ENCODE data around the gene HOXC10. TPM values are rescaled to one million over a fixed set of nuclear protein-coding genes. Genes with fewer than 3 reads are reported as not detected.

Gene HOXC10
- total and polyA plus RNA-seq, 4 experiments from 2014 or later = not detected

GRCh38 chr12:53944907-53945847 is 39.8 kb upstream of the HOXC10 start:
- Mint-ChIP-seq H3K27me3 (peaks cover 77 to 84% of the 10 kb centered on the region in 2 donors), H3K9me3 (peaks cover 0 to 10% (median 2%) of the 10 kb centered on the region in 8 donors), H3K36me3 (no peaks in the 10 kb centered on the region), H3K27ac (peak overlapping the region in 2 of 7 donors; percentile 10 to 63), H3K4me3 (peak overlapping the region in 1 of 8 donors; percentile 29), H3K4me1 (peaks cover under 1 to 7% (median 3%) of the 10 kb centered on the region in 4 donors)
- ChIA-PET POLR2A (ENCODE audit: partially characterized antibody) (no interaction called here), CTCF (ENCODE audit: partially characterized antibody) (interaction anchor here (0.7 kb wide), 1 partner anchor 260 kb away, joined by 3 read pairs; no protein-coding TSS in a partner anchor)
- intact Hi-C loops (cut with micrococcal nuclease) = no loop called here
- no peak overlapping the region for H3K4me3 ChIP-seq (ENCODE audit: low read length in 2 of 2)
- no peak overlapping the region for H3K27ac ChIP-seq (ENCODE audit: low read depth, low read length)
- H3K27me3 ChIP-seq (ENCODE audit: insufficient read depth, low read length) = peaks cover 73% of the 10 kb centered on the region
- DNase-seq = no peak
- H3K36me3 ChIP-seq (ENCODE audit: insufficient read depth, low read length) = no peaks in the 10 kb centered on the region
- H3K9me3 ChIP-seq (ENCODE audit: control insufficient read depth in 1 of 2, low read length in 2 of 2) = no peaks in the 10 kb centered on the region
- no peaks in the 10 kb centered on the region for H3K4me1 ChIP-seq (ENCODE audit: insufficient read depth, low read length)

GRCh38 chr12:53947743-53948142 is 37.2 kb upstream of the HOXC10 start:
- no peaks in the 10 kb centered on the region for H3K9me3 ChIP-seq (ENCODE audit: control insufficient read depth in 1 of 2, low read length in 2 of 2)
- no peak for DNase-seq
- Mint-ChIP-seq H3K36me3 (no peaks in the 10 kb centered on the region), H3K4me1 (peaks cover 0 to 27% (median 12%) of the 10 kb centered on the region in 4 donors), H3K4me3 (no peak overlapping the region), H3K27me3 (peaks cover 74 to 85% of the 10 kb centered on the region in 2 donors), H3K9me3 (peaks cover 0 to 24% (median 0%) of the 10 kb centered on the region in 8 donors), H3K27ac (no peak overlapping the region)
- no peaks in the 10 kb centered on the region for H3K36me3 ChIP-seq (ENCODE audit: insufficient read depth, low read length)
- peaks cover 88% of the 10 kb centered on the region for H3K27me3 ChIP-seq (ENCODE audit: insufficient read depth, low read length)
- intact Hi-C loops (cut with micrococcal nuclease) = no loop called here
- no peak overlapping the region for H3K27ac ChIP-seq (ENCODE audit: low read depth, low read length)
- peaks cover 10% of the 10 kb centered on the region for H3K4me1 ChIP-seq (ENCODE audit: insufficient read depth, low read length)
- CTCF ChIA-PET (ENCODE audit: partially characterized antibody) = no interaction called here
- H3K4me3 ChIP-seq (ENCODE audit: low read length in 2 of 2) = no peak overlapping the region
- POLR2A ChIA-PET (ENCODE audit: partially characterized antibody) = no interaction called here

GRCh38 chr12:53948650-53949593 is 36.0 kb upstream of the HOXC10 start:
- H3K27me3 Mint-ChIP-seq = peaks cover 74 to 84% of the 10 kb centered on the region in 2 donors
- Histone ChIP-seq H3K27ac (ENCODE audit: low read depth, low read length) (no peak overlapping the region), H3K4me1 (ENCODE audit: insufficient read depth, low read length) (peaks cover 10% of the 10 kb centered on the region), H3K36me3 (ENCODE audit: insufficient read depth, low read length) (no peaks in the 10 kb centered on the region), H3K27me3 (ENCODE audit: insufficient read depth, low read length) (peaks cover 88% of the 10 kb centered on the region), H3K4me3 (ENCODE audit: low read length in 2 of 2) (no peak overlapping the region), H3K9me3 (ENCODE audit: control insufficient read depth in 1 of 2, low read length in 2 of 2) (no peaks in the 10 kb centered on the region)
- intact Hi-C loops (cut with micrococcal nuclease) = no loop called here
- DNase-seq = no peak
- ChIA-PET POLR2A (ENCODE audit: partially characterized antibody) (no interaction called here), CTCF (ENCODE audit: partially characterized antibody) (no interaction called here)
- no peak overlapping the region for H3K4me3 Mint-ChIP-seq
- peaks cover 0 to 31% (median 2%) of the 10 kb centered on the region in 8 donors for H3K9me3 Mint-ChIP-seq
- H3K4me1 Mint-ChIP-seq = peaks cover 3 to 38% (median 18%) of the 10 kb centered on the region in 4 donors
- no peaks in the 10 kb centered on the region for H3K36me3 Mint-ChIP-seq
- peak overlapping the region in 1 of 7 donors; percentile 74 for H3K27ac Mint-ChIP-seq

GRCh38 chr12:53949631-53950436 is 35.1 kb upstream of the HOXC10 start:
- peaks cover 75 to 84% of the 10 kb centered on the region in 2 donors for H3K27me3 Mint-ChIP-seq
- peak overlapping the region in 3 of 7 donors; percentile 22 to 74 (median 59) for H3K27ac Mint-ChIP-seq
- no peak overlapping the region for H3K4me3 Mint-ChIP-seq
- POLR2A ChIA-PET (ENCODE audit: partially characterized antibody) = no interaction called here
- H3K36me3 ChIP-seq (ENCODE audit: insufficient read depth, low read length) = no peaks in the 10 kb centered on the region
- no peak for DNase-seq
- no peaks in the 10 kb centered on the region for H3K36me3 Mint-ChIP-seq
- no peak overlapping the region for H3K27ac ChIP-seq (ENCODE audit: low read depth, low read length)
- peaks cover 3 to 41% (median 18%) of the 10 kb centered on the region in 4 donors for H3K4me1 Mint-ChIP-seq
- H3K4me1 ChIP-seq (ENCODE audit: insufficient read depth, low read length) = peaks cover 10% of the 10 kb centered on the region
- peaks cover 88% of the 10 kb centered on the region for H3K27me3 ChIP-seq (ENCODE audit: insufficient read depth, low read length)
- no peaks in the 10 kb centered on the region for H3K9me3 ChIP-seq (ENCODE audit: control insufficient read depth in 1 of 2, low read length in 2 of 2)
- H3K4me3 ChIP-seq (ENCODE audit: low read length in 2 of 2) = no peak overlapping the region
- CTCF ChIA-PET (ENCODE audit: partially characterized antibody) = no interaction called here
- intact Hi-C loops (cut with micrococcal nuclease) = loop anchor here (5.0 kb wide), 1 partner anchor 37 kb away; the partner anchor contains the start of gene HOXC10
- H3K9me3 Mint-ChIP-seq = peaks cover 0 to 38% (median 2%) of the 10 kb centered on the region in 8 donors

- no peaks in the 10 kb centered on the region for H3K36me3 Mint-ChIP-seq
- Histone ChIP-seq H3K9me3 (ENCODE audit: control insufficient read depth in 1 of 2, low read length in 2 of 2) (no peaks in the 10 kb centered on the region), H3K4me1 (ENCODE audit: insufficient read depth, low read length) (peaks cover 10% of the 10 kb centered on the region), H3K27me3 (ENCODE audit: insufficient read depth, low read length) (peaks cover 86% of the 10 kb centered on the region), H3K27ac (ENCODE audit: low read depth, low read length) (no peak overlapping the region), H3K4me3 (ENCODE audit: low read length in 2 of 2) (no peak overlapping the region), H3K36me3 (ENCODE audit: insufficient read depth, low read length) (no peaks in the 10 kb centered on the region)
- H3K27ac Mint-ChIP-seq = peak overlapping the region in 3 of 7 donors; percentile 41 to 74 (median 59)
- ChIA-PET POLR2A (ENCODE audit: partially characterized antibody) (no interaction called here), CTCF (ENCODE audit: partially characterized antibody) (no interaction called here)
- H3K4me3 Mint-ChIP-seq = peak overlapping the region in 1 of 8 donors; percentile 52
- peaks cover 0 to 39% (median 2%) of the 10 kb centered on the region in 8 donors for H3K9me3 Mint-ChIP-seq
- peaks cover 69 to 80% of the 10 kb centered on the region in 2 donors for H3K27me3 Mint-ChIP-seq
- DNase-seq = no peak
- H3K4me1 Mint-ChIP-seq = peaks cover 3 to 41% (median 14%) of the 10 kb centered on the region in 4 donors
- intact Hi-C loops (cut with micrococcal nuclease) = loop anchor here (5.0 kb wide), 1 partner anchor 37 kb away; the partner anchor contains the start of gene HOXC10
Observed at GRCh38 chr12:53950437-53950773, 34.5 kb upstream of the HOXC10 start.

- H3K9me3 ChIP-seq (ENCODE audit: control insufficient read depth in 1 of 2, low read length in 2 of 2) = no peaks in the 10 kb centered on the region
Observed at GRCh38 chr12:53950789-53951576, 34.0 kb upstream of the HOXC10 start.

More at GRCh38 chr12:53950789-53951576, 34.0 kb upstream of the HOXC10 start:
- peaks cover 6 to 45% (median 16%) of the 10 kb centered on the region in 4 donors for H3K4me1 Mint-ChIP-seq
- H3K36me3 ChIP-seq (ENCODE audit: insufficient read depth, low read length) = no peaks in the 10 kb centered on the region
- H3K9me3 Mint-ChIP-seq = peaks cover 0 to 42% (median 2%) of the 10 kb centered on the region in 8 donors
- intact Hi-C loops (cut with micrococcal nuclease) = loop anchor here (5.0 kb wide), 1 partner anchor 36 kb away; the partner anchor contains the start of gene HOXC10
- peak overlapping the region in 6 of 8 donors; percentile 13 to 50 (median 42) for H3K4me3 Mint-ChIP-seq
- H3K27me3 ChIP-seq (ENCODE audit: insufficient read depth, low read length) = peaks cover 86% of the 10 kb centered on the region
- no peaks in the 10 kb centered on the region for H3K36me3 Mint-ChIP-seq
- peaks cover 15% of the 10 kb centered on the region for H3K4me1 ChIP-seq (ENCODE audit: insufficient read depth, low read length)
- POLR2A ChIA-PET (ENCODE audit: partially characterized antibody) = no interaction called here
- DNase-seq = no peak
- no peak overlapping the region for H3K4me3 ChIP-seq (ENCODE audit: low read length in 2 of 2)
- peaks cover 69 to 80% of the 10 kb centered on the region in 2 donors for H3K27me3 Mint-ChIP-seq
- peak overlapping the region in 5 of 7 donors; percentile 60 to 89 (median 80) for H3K27ac Mint-ChIP-seq
- H3K27ac ChIP-seq (ENCODE audit: low read depth, low read length) = no peak overlapping the region
- CTCF ChIA-PET (ENCODE audit: partially characterized antibody) = no interaction called here

Data from CD4-positive, alpha-beta memory T cell (primary cell).